Stimulated activated CD8-positive, alpha-beta memory T cell treated with anti-CD3 and anti-CD28 coated beads, Interleukin-12 subunit alpha, Interleukin-12 subunit beta, amount 100 ng/mL, for 24 hours (primary cell): Measurements from ENCODE around the gene ARNT2.

Source experiments
- DNase-seq: peaks from one replicate; pipeline ENCODE4 v3.0.0-alpha.2; 2020; ENCODE audit errors: extremely low read depth

The ARNT2 gene

GRCh38 chr15:80411788-80412288 lies 7.7 kb downstream of the ARNT2 start:
- DNase-seq = no peak

- DNase-seq = no peak
These were observed 10.6 kb downstream of the ARNT2 start for GRCh38 chr15:80414546-80415357.

GRCh38 chr15:80415358-80415670 lies 11.1 kb downstream of the ARNT2 start:
- no peak for DNase-seq

- no peak for DNase-seq
These were observed 12.5 kb downstream of the ARNT2 start for GRCh38 chr15:80416702-80417101.

GRCh38 chr15:80418892-80419537 lies 14.8 kb downstream of the ARNT2 start:
- no peak for DNase-seq

- no peak for DNase-seq
These were observed 15.4 kb downstream of the ARNT2 start for GRCh38 chr15:80419546-80419945.

- DNase-seq = no peak
These were observed 16.5 kb downstream of the ARNT2 start for GRCh38 chr15:80420658-80421057.

GRCh38 chr15:80423215-80423614 lies 19.0 kb downstream of the ARNT2 start:
- no peak for DNase-seq

GRCh38 chr15:80424381-80424780 lies 20.2 kb downstream of the ARNT2 start:
- DNase-seq = no peak

GRCh38 chr15:80426316-80426715 lies 22.1 kb downstream of the ARNT2 start:
- no peak for DNase-seq

- no peak for DNase-seq
These were observed 25.8 kb downstream of the ARNT2 start for GRCh38 chr15:80429964-80430363.

GRCh38 chr15:80431635-80432344 lies 27.6 kb downstream of the ARNT2 start:
- no peak for DNase-seq

GRCh38 chr15:80432345-80432702 lies 28.1 kb downstream of the ARNT2 start:
- DNase-seq = no peak

GRCh38 chr15:80433836-80434235 lies 29.7 kb downstream of the ARNT2 start:
- DNase-seq = no peak

- no peak for DNase-seq
These were observed 30.9 kb downstream of the ARNT2 start for GRCh38 chr15:80434926-80435720.

GRCh38 chr15:80436511-80437307 lies 32.5 kb downstream of the ARNT2 start:
- no peak for DNase-seq

- DNase-seq = no peak
These were observed 33.2 kb downstream of the ARNT2 start for GRCh38 chr15:80437334-80437891.

- no peak for DNase-seq
These were observed 35.0 kb downstream of the ARNT2 start for GRCh38 chr15:80439140-80439539.

- no peak for DNase-seq
These were observed 35.8 kb downstream of the ARNT2 start for GRCh38 chr15:80440024-80440423.

GRCh38 chr15:80441041-80441440 lies 36.9 kb downstream of the ARNT2 start:
- no peak for DNase-seq

GRCh38 chr15:80441714-80442113 lies 37.5 kb downstream of the ARNT2 start:
- DNase-seq = no peak
